HCT116 (cell line): ENCODE results near the gene DPF3. TPM values are rescaled to one million over a fixed set of nuclear protein-coding genes. Genes with fewer than 3 reads are reported as not detected.

ENCODE experiments used
- ATAC-seq: fragments of 200-7000 bp; cut with Tn5 transposase; 2 replicates; pipeline ENCODE4 v1.9.1; 2020; ENCODE audit warnings: mild to moderate bottlenecking, moderate library complexity
- BruUV-seq: library from RNA; stranded (reverse); fragments of 400-500 nt; replicated peaks from 2 replicates; lab custom pipeline; 2021; lab: Mats Ljungman, UMichigan
- CTCF ChIA-PET: fragments of 300-600 bp; sonication (Branson Sonifier 250); formaldehyde crosslinking; loops from one replicate; lab custom pipeline; 2021; ENCODE audit warnings: antibody characterized with exemption; lab: Charles Lee
- POLR2A ChIA-PET: fragments of 300-600, 350-600 bp; sonication (Branson Sonifier 250); formaldehyde crosslinking; loops from one replicate; lab custom pipeline; 2021; ENCODE audit warnings: antibody characterized with exemption; lab: Charles Lee
- RAD21 ChIA-PET, 2 experiments: fragments of 300-600 bp; sonication (Branson Sonifier 250); formaldehyde crosslinking; loops; one replicate each; lab custom pipeline; 2023; ENCODE audit warnings: low total read pairs in 2 of 2; ENCODE audit not compliant: uncharacterized antibody in 2 of 2, unreplicated experiment in 2 of 2, low non-redundant PET in 1 of 2; lab: Charles Lee
- DNase-seq: peaks from one replicate; pipeline ENCODE4 v3.0.0-alpha.2; 2010; ENCODE audit warnings: low read depth, low spot score
- H2AFZ ChIP-seq: fragments of 200-600 bp; shearing (Covaris generic), sonication (generic); 2 replicates; pipeline ENCODE4 v1.6.1; 2017; ENCODE audit warnings: low read depth, mixed run types, mixed read lengths, antibody characterized with exemption, low read length; ENCODE audit not compliant: poor library complexity, severe bottlenecking
- H3K27ac ChIP-seq: 2 replicates; pipeline ENCODE4 v1.5.1; 2012; ENCODE audit warnings: low read depth, low read length
- H3K27me3 ChIP-seq: fragments of 200-600 bp; sonication (generic); 2 replicates; pipeline ENCODE4 v1.6.1; 2016; ENCODE audit warnings: mixed run types, low read length, mixed read lengths; ENCODE audit not compliant: insufficient read depth
- H3K36me3 ChIP-seq, 2 experiments: fragments of 200-500 bp in 1 of 2; fragments of 200-600 bp in 1 of 2; sonication (Bioruptor generic) in 1 of 2; sonication (generic) in 1 of 2; 2 replicates each; pipeline versions ENCODE4 v1.5.1 to v1.6.1; 2014 to 2016; ENCODE audit warnings: low read length in 2 of 2, inconsistent platforms in 1 of 2, mixed read lengths in 1 of 2, mixed run types in 1 of 2; ENCODE audit not compliant: insufficient read depth in 2 of 2, control insufficient read depth in 1 of 2
- H3K4me1 ChIP-seq, 2 experiments: fragments of 200-600 bp in 1 of 2; sonication (generic) in 1 of 2; 2 replicates each; pipeline versions ENCODE4 v1.5.1 to v1.6.1; 2012 to 2017; ENCODE audit warnings: low read length in 2 of 2, inconsistent platforms in 1 of 2, mild to moderate bottlenecking in 1 of 2, mixed read lengths in 1 of 2, mixed run types in 1 of 2, moderate library complexity in 1 of 2; ENCODE audit not compliant: insufficient read depth in 2 of 2, control insufficient read depth in 1 of 2
- H3K4me2 ChIP-seq: fragments of 200-600 bp; sonication (generic); 2 replicates; pipeline ENCODE4 v1.6.1; 2017; ENCODE audit warnings: mixed run types, low read length, mixed read lengths
- H3K4me3 ChIP-seq, 2 experiments: fragments of 200-600 bp in 1 of 2; sonication (generic) in 1 of 2; replicated peaks in 1 of 2; 2 replicates each; pipeline ENCODE4 v1.5.1; 2011 to 2016; ENCODE audit warnings: low read length in 2 of 2, control low read depth in 1 of 2, low read depth in 1 of 2, mild to moderate bottlenecking in 1 of 2, mixed read lengths in 1 of 2, mixed run types in 1 of 2
- H3K79me2 ChIP-seq: fragments of 200-600 bp; sonication (generic); 2 replicates; pipeline ENCODE4 v1.6.1; 2017; ENCODE audit warnings: mild to moderate bottlenecking, mixed run types, low read length, moderate library complexity, mixed read lengths; ENCODE audit not compliant: insufficient read depth
- H3K9ac ChIP-seq: fragments of 200-600 bp; sonication (generic); 2 replicates; pipeline ENCODE4 v1.6.1; 2016; ENCODE audit warnings: low read length, mixed read lengths
- H3K9me2 ChIP-seq: fragments of 200-600 bp; sonication (generic), shearing (Covaris generic); 2 replicates; pipeline ENCODE4 v1.6.1; 2017; ENCODE audit warnings: mixed run types, mild to moderate bottlenecking, moderate library complexity; ENCODE audit not compliant: insufficient read depth
- H3K9me3 ChIP-seq, 2 experiments: fragments of 200-500 bp in 1 of 2; fragments of 200-600 bp in 1 of 2; sonication (Bioruptor generic) in 1 of 2; sonication (generic) in 1 of 2; 2 replicates each; pipeline ENCODE4 v1.6.1; 2014 to 2017; ENCODE audit warnings: low read length in 2 of 2, mixed read lengths in 2 of 2, inconsistent platforms in 1 of 2, low read depth in 1 of 2, mild to moderate bottlenecking in 1 of 2, mixed run types in 1 of 2, moderate library complexity in 1 of 2; ENCODE audit not compliant: control insufficient read depth in 1 of 2, insufficient read depth in 1 of 2
- H4K20me1 ChIP-seq: fragments of 200-600 bp; sonication (generic), shearing (Covaris generic); 2 replicates; pipeline ENCODE4 v1.6.1; 2017; ENCODE audit warnings: mixed run types, mild to moderate bottlenecking, moderate library complexity; ENCODE audit not compliant: insufficient read depth
- CBX3 ChIP-seq: IDR thresholded peaks from 2 replicates; pipeline ENCODE4 v1.6.1; 2012; ENCODE audit warnings: low read depth
- CEBPB ChIP-seq: IDR thresholded peaks from 2 replicates; pipeline ENCODE4 v1.6.1; 2012; ENCODE audit warnings: low read depth
- EZH2 ChIP-seq: fragments of 200-600 bp; sonication (generic); IDR thresholded peaks from 2 replicates; pipeline ENCODE4 v1.6.1; 2017; ENCODE audit warnings: antibody characterized with exemption, mixed run types
- MAX ChIP-seq: IDR thresholded peaks from 2 replicates; pipeline ENCODE4 v1.6.1; 2012
- POLR2A ChIP-seq: IDR thresholded peaks from 2 replicates; pipeline ENCODE4 v1.7.0; 2011; ENCODE audit warnings: borderline replicate concordance; ENCODE audit not compliant: insufficient read depth, insufficient read length; ENCODE audit errors: extremely low read depth
- POLR2AphosphoS5 ChIP-seq: IDR thresholded peaks from 2 replicates; pipeline ENCODE4 v1.6.1; 2011; ENCODE audit warnings: mild to moderate bottlenecking, low read depth, low read length, moderate library complexity
- SP1 ChIP-seq: IDR thresholded peaks from 2 replicates; pipeline ENCODE4 v1.6.1; 2012; ENCODE audit warnings: low read depth
- YY1 ChIP-seq: IDR thresholded peaks from 2 replicates; pipeline ENCODE4 v1.6.1; 2011; ENCODE audit warnings: low read length, low read depth, moderate library complexity, mild to moderate bottlenecking; ENCODE audit not compliant: insufficient replicate concordance; ENCODE audit errors: extremely low read depth
- ZNF274 ChIP-seq: fragments of 200-500 bp; sonication (Bioruptor generic); IDR thresholded peaks from 2 replicates; pipeline ENCODE4 v1.6.1; 2014; ENCODE audit warnings: mild to moderate bottlenecking, low read depth, low read length, inconsistent platforms
- intact Hi-C: fragments of 100-400 bp; cut with micrococcal nuclease; formaldehyde crosslinking; loops from 2 replicates; pipeline ENCODE4 v1.10.0; 2022
- total RNA-seq: library from RNA; stranded (reverse); gene quantifications from one replicate; pipeline ENCODE4 v1.2.1, GENCODE V29; 2021; ENCODE audit not compliant: unreplicated experiment
- TF ChIP-seq, protein P1 (sequence below): IDR thresholded peaks from 2 replicates; pipeline ENCODE4 v1.6.1; 2012; ENCODE audit warnings: low read depth

DPF3 gene
- total RNA-seq, 1 experiment from 2014 or later, result 0.27 TPM

GRCh38 chr14:72824051-72824450, 69.8 kb downstream of the DPF3 start:
- Histone ChIP-seq H3K9ac (no peak overlapping the region), H3K36me3 (no peaks in the 10 kb centered on the region), H3K27me3 (no peaks in the 10 kb centered on the region), H3K9me2 (no peaks in the 10 kb centered on the region), H3K27ac (no peak overlapping the region), H3K4me3 (no peak overlapping the region), H3K9me3 (no peaks in the 10 kb centered on the region), H2AFZ (no peak overlapping the region), H3K4me2 (no peak overlapping the region), H3K79me2 (no peaks in the 10 kb centered on the region), H3K4me1 (no peaks in the 10 kb centered on the region), H4K20me1 (no peaks in the 10 kb centered on the region)
- ChIA-PET RAD21 (no interaction called here), CTCF (no interaction called here), POLR2A (no interaction called here)
- no peak for DNase-seq
- no TSS peak for BruUV-seq
- ATAC-seq, result no peak
- intact Hi-C loops, result no loop called here
- TF ChIP-seq EZH2 (no peak), CBX3 (no peak), POLR2AphosphoS5 (no peak), YY1 (no peak), POLR2A (no peak), SP1 (no peak), MAX (no peak), ZNF274 (no peak), CEBPB (no peak)
- TF ChIP-seq, protein P1, sequence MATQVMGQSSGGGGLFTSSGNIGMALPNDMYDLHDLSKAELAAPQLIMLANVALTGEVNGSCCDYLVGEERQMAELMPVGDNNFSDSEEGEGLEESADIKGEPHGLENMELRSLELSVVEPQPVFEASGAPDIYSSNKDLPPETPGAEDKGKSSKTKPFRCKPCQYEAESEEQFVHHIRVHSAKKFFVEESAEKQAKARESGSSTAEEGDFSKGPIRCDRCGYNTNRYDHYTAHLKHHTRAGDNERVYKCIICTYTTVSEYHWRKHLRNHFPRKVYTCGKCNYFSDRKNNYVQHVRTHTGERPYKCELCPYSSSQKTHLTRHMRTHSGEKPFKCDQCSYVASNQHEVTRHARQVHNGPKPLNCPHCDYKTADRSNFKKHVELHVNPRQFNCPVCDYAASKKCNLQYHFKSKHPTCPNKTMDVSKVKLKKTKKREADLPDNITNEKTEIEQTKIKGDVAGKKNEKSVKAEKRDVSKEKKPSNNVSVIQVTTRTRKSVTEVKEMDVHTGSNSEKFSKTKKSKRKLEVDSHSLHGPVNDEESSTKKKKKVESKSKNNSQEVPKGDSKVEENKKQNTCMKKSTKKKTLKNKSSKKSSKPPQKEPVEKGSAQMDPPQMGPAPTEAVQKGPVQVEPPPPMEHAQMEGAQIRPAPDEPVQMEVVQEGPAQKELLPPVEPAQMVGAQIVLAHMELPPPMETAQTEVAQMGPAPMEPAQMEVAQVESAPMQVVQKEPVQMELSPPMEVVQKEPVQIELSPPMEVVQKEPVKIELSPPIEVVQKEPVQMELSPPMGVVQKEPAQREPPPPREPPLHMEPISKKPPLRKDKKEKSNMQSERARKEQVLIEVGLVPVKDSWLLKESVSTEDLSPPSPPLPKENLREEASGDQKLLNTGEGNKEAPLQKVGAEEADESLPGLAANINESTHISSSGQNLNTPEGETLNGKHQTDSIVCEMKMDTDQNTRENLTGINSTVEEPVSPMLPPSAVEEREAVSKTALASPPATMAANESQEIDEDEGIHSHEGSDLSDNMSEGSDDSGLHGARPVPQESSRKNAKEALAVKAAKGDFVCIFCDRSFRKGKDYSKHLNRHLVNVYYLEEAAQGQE, result no peak
